ENCODE measurements around the gene MEIKIN. TPM values are rescaled to one million over a fixed set of nuclear protein-coding genes. Genes with fewer than 3 reads are reported as not detected.
A peak's percentile ranks its signal among the peaks of the same experiment; 100 is the strongest.

The MEIKIN gene, protein sequence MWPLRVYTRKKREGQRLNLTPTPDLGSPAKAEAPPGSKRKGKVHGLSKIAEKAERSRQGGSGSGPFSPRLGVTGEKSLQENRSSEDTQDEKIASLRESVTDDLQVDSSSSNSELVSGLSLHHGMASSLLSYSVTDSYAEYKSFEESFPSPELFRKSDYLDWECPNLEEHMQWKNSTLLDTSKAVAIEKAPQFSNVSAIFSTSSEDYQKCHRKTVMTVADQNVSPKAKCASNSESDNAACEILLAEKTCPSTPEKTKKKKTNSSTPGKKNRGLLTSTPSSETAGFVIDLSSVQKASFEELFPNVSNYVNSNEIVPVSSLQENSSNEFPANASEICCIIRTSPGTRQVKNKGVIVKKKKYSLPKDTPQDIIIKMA
- total RNA-seq: not detected
- under 1 TPM in 1 of 2 donors, not detected in 1; 0.09 TPM for polyA plus RNA-seq
- long read RNA-seq, donor 1: 0 reads
- long read RNA-seq, donor 2: 0 reads
- long read RNA-seq, donor 3: 0 reads

DNA sequence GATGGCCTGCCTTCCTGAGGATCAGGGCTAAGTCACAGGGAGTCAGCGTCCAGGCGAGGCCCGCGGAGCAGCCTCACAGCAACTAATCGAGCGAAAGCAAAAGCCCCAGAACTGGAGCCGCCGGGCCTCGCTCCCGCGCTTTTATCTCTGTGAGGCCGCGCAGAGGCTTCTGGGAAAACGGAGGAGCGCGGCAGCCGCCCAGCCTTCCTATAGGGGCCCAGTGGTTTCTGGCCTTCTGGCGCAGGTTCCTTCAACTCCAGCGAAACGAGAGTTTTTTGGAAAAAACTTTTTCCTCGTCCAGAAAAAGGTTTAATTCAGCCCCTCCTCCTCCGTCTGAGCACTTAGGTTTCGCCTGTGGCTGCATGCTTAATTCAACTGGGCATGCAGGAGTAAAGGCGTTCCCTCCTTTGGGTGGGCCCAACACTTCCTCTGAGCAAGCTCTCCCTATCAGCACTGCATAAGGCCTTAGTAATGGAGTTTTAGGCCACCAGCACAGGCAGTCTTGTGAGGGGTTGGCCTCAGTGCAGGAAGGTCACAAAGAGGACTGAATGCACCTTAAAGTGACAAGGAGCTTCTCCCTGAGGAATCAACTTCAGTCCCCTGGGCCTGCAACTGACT lies at the start of gene MEIKIN:
Gene MEIKIN (minus strand): TSS at position 113 of the 618 bp plus-strand sequence. CDS start 158 bp downstream, outside the sequence.
- Histone ChIP-seq H3K4me1 (peaks cover 0 to 10% (median 0%) of the 10 kb centered on the region in 9 donors), H3K36me3 (no peaks in the 10 kb centered on the region), H3K27ac (peak within 1 kb of the TSS in 1 of 10 donors; percentile 57), H3K9me3 (no peaks in the 10 kb centered on the region), H3K27me3 (peaks cover 0 to 7% (median 0%) of the 10 kb centered on the region in 7 donors), H3K4me3 (peak within 1 kb of the TSS in 1 of 10 donors; percentile 4)
- TF ChIP-seq, protein P1, sequence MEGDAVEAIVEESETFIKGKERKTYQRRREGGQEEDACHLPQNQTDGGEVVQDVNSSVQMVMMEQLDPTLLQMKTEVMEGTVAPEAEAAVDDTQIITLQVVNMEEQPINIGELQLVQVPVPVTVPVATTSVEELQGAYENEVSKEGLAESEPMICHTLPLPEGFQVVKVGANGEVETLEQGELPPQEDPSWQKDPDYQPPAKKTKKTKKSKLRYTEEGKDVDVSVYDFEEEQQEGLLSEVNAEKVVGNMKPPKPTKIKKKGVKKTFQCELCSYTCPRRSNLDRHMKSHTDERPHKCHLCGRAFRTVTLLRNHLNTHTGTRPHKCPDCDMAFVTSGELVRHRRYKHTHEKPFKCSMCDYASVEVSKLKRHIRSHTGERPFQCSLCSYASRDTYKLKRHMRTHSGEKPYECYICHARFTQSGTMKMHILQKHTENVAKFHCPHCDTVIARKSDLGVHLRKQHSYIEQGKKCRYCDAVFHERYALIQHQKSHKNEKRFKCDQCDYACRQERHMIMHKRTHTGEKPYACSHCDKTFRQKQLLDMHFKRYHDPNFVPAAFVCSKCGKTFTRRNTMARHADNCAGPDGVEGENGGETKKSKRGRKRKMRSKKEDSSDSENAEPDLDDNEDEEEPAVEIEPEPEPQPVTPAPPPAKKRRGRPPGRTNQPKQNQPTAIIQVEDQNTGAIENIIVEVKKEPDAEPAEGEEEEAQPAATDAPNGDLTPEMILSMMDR (IDR thresholded peaks at IDR 0.05): no peak
- 67 to 71% methylated on average over 24 of the region's 24 CpGs for WGBS, 2 donors
- intact Hi-C loops (cut with DNase I): no loop called here
- ATAC-seq: no peak
- DNase-seq: peak in 1 of 2 donors; percentile 18

DNA sequence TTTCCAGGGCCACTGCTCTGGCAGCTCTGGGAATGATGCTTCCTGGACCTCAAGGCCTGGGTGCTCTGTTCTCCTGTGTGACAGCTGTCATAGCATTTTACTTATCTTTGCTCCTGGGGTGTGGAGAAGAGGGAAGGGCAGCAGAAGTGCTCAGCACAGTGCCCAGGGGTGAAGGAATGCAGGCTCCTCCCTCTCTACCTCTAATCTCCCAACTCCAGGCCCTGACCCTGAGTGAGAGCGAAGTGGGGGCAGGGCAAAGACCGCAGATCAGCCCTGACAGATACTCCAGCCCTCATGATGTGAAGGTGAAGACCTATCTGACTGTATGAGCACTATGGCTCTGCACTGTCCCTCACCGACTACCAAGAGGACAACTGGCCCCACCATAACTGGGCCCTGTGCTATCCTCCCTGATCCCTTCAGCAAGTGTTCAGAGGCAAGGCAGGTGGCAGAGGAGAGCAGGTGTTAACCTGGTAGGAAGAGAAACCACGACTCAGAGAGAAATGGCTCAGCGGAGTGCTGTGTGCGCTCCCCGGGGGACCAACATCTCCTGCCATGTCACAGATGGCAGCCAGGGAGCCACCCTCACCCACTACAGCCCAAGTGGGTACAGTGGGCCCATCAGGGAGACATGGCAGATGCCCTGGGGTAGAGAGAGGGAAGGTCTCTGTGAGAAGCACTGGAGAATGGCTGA lies 49.2 kb upstream of the MEIKIN start:
- intact Hi-C loops (cut with DNase I): no loop called here
- WGBS, 2 donors: 60 to 75% methylated on average over 7 of the region's 7 CpGs
- Histone ChIP-seq H3K36me3 (no peaks in the 10 kb centered on the region), H3K9me3 (no peaks in the 10 kb centered on the region), H3K27ac (no peak overlapping the region), H3K4me3 (no peak overlapping the region), H3K27me3 (no peaks in the 10 kb centered on the region), H3K4me1 (no peaks in the 10 kb centered on the region)
- no peak for DNase-seq
- TF ChIP-seq, protein P1 (IDR thresholded peaks at IDR 0.05): no peak
- ATAC-seq: no peak

DNA sequence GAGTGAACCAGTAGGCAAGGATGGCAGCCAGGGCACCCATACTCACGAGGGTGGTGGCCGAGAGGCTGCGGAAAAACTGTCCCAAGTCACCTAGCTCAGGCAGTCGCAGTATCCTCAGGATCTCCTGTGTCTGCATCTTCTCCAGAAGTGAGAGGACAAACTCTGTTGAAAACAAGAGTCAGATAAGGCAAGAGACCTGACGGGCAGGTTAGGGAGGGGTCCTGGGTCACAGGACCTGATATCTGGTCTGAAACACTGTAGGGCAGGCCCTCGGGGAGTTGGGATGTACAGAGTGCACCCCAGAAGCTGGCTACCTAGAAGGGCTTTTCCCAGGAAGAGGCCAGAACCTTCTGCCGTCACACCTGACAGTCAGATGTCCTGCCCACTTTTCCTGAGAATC lies 48.6 kb upstream of the MEIKIN start:
- ATAC-seq: no peak
- WGBS, 2 donors: 70 to 74% methylated on average over 7 of the region's 7 CpGs
- TF ChIP-seq, protein P1 (IDR thresholded peaks at IDR 0.05): no peak

DNA sequence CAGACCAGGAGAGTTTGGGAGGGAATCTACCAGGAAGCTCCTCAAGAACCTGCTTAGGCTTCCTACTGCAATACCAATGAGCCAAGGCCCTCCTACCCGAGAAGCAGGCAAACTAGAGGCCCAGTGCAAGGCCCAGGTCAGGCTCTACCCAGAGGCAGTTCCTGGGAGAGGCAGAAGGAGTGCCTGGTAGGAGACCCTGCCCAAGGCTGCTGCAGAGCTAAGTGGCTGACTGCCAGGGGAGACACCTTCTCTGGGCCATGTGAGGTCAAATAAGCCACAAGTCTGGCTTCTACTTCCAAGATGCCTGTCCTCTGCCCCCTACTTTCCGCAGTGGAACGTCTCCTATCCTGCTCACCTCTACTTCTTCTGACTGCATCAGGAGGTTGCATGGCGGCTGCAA lies 48.2 kb upstream of the MEIKIN start:
- no peak for ATAC-seq
- Histone ChIP-seq H3K27me3 (no peaks in the 10 kb centered on the region), H3K27ac (no peak overlapping the region), H3K36me3 (no peaks in the 10 kb centered on the region), H3K4me1 (no peaks in the 10 kb centered on the region), H3K9me3 (no peaks in the 10 kb centered on the region), H3K4me3 (no peak overlapping the region)
- no peak for DNase-seq
- intact Hi-C loops (cut with DNase I): no loop called here
- TF ChIP-seq, protein P1 (IDR thresholded peaks at IDR 0.05): no peak
- 86 to 88% methylated on average over 4 of the region's 4 CpGs for WGBS, 2 donors

More for the DNA sequence above, 48.6 kb upstream of the MEIKIN start:
- no peak for DNase-seq
- Histone ChIP-seq H3K9me3 (no peaks in the 10 kb centered on the region), H3K27me3 (no peaks in the 10 kb centered on the region), H3K36me3 (no peaks in the 10 kb centered on the region), H3K4me3 (no peak overlapping the region), H3K27ac (no peak overlapping the region), H3K4me1 (no peaks in the 10 kb centered on the region)
- intact Hi-C loops (cut with DNase I): no loop called here

Measured in heart right ventricle (tissue), 16 donors.